Measurements from ENCODE around the gene IRX4. TPM values are rescaled to one million over a fixed set of nuclear protein-coding genes. Genes with fewer than 3 reads are reported as not detected.

The IRX4 gene
- total RNA-seq, 1 donor from 2014 or later, result not detected

DNA sequence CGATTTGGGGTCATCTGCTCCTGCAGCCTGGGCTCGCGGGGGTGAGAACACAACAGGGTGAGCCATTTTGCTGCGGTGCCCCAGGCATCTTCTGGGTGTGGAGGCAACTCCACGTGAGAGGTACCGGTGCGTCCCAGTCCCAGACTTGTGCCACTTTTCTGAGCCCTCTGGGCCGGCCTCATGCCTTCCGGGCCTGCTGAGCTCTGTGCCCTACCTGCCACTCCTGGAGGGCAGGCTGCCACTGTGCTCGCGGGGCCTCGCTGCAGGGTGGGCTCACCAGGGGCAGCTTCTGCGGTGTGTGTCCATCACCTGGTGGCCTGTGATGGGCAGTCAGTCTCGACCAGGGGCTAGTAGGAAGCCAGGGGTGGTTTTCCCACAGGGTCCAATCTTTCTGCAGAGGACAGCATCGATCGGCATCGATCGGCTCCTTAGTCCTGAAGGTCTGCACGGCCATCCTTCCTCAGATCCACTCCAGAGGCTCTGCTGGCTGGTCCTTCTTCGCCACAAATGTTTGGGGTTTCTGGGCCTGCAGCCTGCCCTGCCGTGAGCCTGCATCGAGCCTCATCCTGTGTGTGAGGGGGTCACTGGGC lies 22.6 kb downstream of the IRX4 start:
- Mint-ChIP-seq H3K9me3 (no peaks in the 10 kb centered on the region), H3K27me3 (ENCODE audit: low read depth) (peaks cover 24% of the 10 kb centered on the region), H3K27ac (no peak overlapping the region), H3K4me1 (no peaks in the 10 kb centered on the region), H3K4me3 (no peak overlapping the region), H3K36me3 (no peaks in the 10 kb centered on the region)
- TF ChIP-seq, protein P1, sequence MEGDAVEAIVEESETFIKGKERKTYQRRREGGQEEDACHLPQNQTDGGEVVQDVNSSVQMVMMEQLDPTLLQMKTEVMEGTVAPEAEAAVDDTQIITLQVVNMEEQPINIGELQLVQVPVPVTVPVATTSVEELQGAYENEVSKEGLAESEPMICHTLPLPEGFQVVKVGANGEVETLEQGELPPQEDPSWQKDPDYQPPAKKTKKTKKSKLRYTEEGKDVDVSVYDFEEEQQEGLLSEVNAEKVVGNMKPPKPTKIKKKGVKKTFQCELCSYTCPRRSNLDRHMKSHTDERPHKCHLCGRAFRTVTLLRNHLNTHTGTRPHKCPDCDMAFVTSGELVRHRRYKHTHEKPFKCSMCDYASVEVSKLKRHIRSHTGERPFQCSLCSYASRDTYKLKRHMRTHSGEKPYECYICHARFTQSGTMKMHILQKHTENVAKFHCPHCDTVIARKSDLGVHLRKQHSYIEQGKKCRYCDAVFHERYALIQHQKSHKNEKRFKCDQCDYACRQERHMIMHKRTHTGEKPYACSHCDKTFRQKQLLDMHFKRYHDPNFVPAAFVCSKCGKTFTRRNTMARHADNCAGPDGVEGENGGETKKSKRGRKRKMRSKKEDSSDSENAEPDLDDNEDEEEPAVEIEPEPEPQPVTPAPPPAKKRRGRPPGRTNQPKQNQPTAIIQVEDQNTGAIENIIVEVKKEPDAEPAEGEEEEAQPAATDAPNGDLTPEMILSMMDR (IDR thresholded peaks at IDR 0.05; ENCODE audit: unreplicated experiment), result no peak
- no peak for DNase-seq (ENCODE audit: low spot score in 2 of 2, unreplicated experiment in 2 of 2)

DNA sequence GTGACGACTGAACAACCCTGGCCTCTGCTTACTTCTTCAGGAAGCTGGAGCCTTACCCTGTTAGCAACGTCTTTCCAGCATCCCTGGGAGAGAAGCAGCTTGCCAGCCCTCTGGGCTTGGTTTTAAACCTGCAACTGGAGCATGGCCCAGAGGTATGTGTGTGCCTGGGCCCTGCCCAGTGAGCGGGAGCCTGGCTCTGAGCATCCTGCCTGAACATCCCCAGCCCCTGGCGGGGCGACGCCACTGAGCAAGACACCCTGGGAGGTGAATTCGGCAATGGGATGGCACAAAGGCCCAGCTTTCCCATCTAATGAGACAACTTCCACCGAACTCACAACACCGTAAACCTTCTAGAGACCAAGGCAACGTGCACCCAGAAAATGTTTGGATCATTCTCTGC lies 23.6 kb downstream of the IRX4 start:
- no peaks in the 10 kb centered on the region for H3K4me1 Mint-ChIP-seq
- no peak for DNase-seq (ENCODE audit: low spot score in 2 of 2, unreplicated experiment in 2 of 2)
- TF ChIP-seq, protein P1 (IDR thresholded peaks at IDR 0.05; ENCODE audit: unreplicated experiment), result no peak
- H3K27ac Mint-ChIP-seq, result no peak overlapping the region
- H3K27me3 Mint-ChIP-seq (ENCODE audit: low read depth), result peaks cover 23% of the 10 kb centered on the region
- no peaks in the 10 kb centered on the region for H3K9me3 Mint-ChIP-seq
- H3K4me3 Mint-ChIP-seq, result no peak overlapping the region
- no peaks in the 10 kb centered on the region for H3K36me3 Mint-ChIP-seq

DNA sequence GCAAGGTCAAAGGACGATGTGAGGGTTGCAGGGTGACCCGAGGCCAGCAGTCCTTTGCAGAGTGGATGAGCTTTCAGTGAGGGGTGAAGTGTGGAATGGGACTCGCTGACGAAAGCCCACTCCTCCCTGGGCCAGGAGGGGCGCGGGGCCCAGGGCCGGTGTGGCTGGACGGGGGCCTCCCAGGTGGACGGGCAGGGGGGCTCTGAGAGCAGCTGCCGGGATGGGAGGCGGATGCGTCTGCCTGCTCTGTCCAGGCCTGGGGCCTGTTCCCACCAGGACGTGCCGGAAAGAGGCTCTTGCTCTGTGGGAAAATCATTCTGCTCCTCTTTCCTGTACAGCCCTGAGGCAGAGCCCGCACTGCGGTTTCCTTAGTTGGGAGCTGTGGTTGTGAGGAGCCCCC lies 24.3 kb downstream of the IRX4 start:
- Mint-ChIP-seq H3K4me1 (no peaks in the 10 kb centered on the region), H3K27me3 (ENCODE audit: low read depth) (peaks cover 25% of the 10 kb centered on the region), H3K9me3 (no peaks in the 10 kb centered on the region), H3K27ac (no peak overlapping the region), H3K36me3 (no peaks in the 10 kb centered on the region), H3K4me3 (no peak overlapping the region)
- TF ChIP-seq, protein P1 (IDR thresholded peaks at IDR 0.05; ENCODE audit: unreplicated experiment), result no peak
- DNase-seq (ENCODE audit: low spot score in 2 of 2, unreplicated experiment in 2 of 2), result no peak

DNA sequence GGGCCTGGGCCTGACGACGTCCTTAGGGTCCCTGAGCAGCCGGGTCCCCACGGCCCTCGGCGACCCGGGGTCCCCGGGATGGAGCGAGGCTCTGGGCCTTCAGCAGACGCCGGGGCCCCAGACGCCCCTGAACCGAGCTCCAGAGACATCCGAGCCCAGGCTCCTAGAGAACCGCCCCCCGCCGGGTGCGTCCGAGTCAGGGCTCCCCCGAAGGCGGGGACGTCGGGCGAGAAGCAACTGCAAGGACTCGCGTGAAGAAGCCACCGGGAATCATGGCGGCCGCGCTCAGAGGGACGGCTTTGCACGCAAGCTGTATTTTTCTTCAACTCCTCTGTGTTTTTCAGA lies 25.5 kb downstream of the IRX4 start:
- Mint-ChIP-seq H3K36me3 (no peaks in the 10 kb centered on the region), H3K27me3 (ENCODE audit: low read depth) (peaks cover 31% of the 10 kb centered on the region), H3K27ac (no peak overlapping the region), H3K4me3 (no peak overlapping the region), H3K9me3 (no peaks in the 10 kb centered on the region), H3K4me1 (no peaks in the 10 kb centered on the region)
- DNase-seq (ENCODE audit: low spot score in 2 of 2, unreplicated experiment in 2 of 2), result no peak
- TF ChIP-seq, protein P1 (IDR thresholded peaks at IDR 0.05; ENCODE audit: unreplicated experiment), result no peak

DNA sequence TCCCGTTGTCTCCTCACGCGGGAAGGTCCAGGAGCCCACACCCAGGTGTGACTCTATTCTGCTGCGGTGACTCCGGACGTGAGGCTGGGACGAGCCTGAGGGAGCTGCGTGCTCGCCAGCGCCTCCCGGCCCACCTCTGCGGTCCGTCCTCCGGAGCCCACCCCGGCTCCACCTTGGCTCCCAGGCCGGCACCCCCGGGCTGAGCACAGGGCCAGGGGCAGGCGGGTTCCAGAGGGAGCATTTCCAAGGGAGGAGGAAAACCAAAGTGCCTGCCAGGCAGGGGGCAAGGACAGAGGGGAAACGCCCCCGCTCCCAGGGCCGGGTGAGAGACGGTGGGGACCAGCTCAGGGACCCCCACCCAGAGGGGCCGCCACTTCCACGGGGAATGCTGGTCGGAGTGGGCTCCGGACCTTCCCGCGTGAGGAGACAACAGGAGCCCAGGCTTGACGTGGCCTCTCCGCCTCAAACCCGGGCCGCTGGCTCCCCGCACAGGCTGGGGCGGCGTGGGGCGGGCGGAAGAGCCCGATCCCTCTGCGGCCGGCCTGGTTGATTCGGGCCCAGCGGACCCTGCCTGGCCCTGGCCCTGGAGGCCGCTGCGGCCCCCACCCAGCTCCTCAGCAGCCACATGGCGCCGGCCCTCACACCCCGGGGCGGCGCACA lies 26.0 kb downstream of the IRX4 start:
- TF ChIP-seq, protein P1 (IDR thresholded peaks at IDR 0.05; ENCODE audit: unreplicated experiment), result no peak
- Mint-ChIP-seq H3K27ac (no peak overlapping the region), H3K27me3 (ENCODE audit: low read depth) (peaks cover 35% of the 10 kb centered on the region), H3K4me1 (peaks cover under 1% of the 10 kb centered on the region), H3K9me3 (no peaks in the 10 kb centered on the region), H3K4me3 (no peak overlapping the region), H3K36me3 (no peaks in the 10 kb centered on the region)
- no peak for DNase-seq (ENCODE audit: low spot score in 2 of 2, unreplicated experiment in 2 of 2)

All from mesothelial cell of epicardium (in vitro differentiated cells).